Erythroblast (primary cell): Measurements from ENCODE around the gene FASN.

Experiments used
- GATA1 ChIP-seq: IDR thresholded peaks from 2 replicates; pipeline ENCODE4 v1.6.1; 2011; ENCODE audit warnings: low read depth, mild to moderate bottlenecking, control low read depth, low read length, moderate library complexity
- POLR2A ChIP-seq: IDR thresholded peaks from 2 replicates; pipeline ENCODE4 v1.6.1; 2011; ENCODE audit warnings: mild to moderate bottlenecking, low read length

DNA sequence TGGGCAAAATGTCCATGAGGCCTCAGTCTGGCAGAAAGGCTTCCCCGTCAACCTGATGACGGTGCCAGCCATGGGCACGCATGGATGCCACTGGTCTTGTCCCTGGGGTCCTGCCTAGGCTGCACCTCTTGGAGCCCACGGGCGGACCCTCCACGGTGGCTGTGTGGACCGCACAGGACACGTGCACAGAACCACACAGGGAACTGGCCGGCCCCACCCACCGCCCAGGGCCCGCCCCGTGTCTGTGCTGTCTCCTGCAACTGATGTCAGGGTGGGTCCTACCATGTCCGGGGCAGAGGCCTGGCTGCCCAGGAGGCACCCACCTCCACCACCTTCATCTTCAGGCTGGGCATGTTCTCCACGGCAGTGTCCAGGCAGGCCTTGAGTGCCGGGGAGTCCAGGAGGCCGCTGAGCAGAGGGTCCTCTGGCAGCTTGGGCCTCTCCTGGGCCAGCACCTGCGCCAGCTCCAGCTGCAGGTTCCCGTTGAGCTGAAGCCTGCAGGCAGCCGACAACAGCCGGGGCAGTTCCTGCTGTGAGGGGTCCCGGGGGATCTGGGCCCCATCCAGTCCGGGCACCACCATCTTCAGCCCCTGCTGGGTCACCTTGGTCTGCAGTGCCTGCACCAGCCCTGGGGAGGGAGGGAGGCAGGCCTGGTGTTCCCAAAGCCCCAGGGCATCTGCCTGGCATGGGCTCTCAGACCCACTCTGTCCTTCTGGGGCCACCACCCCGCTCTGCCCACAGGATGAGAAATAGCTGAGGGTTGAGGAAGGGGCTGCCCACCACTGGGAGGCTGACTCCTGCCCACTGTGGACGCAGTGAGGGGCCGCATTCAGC is 11.9 kb downstream of the FASN start:
- no peak for TF ChIP-seq POLR2A
- TF ChIP-seq GATA1 = no peak
